GM19328 (cell line): Measurements from ENCODE around the gene PAPLN.
"Not testable (repeated sequence)": the region's sequence is repeated elsewhere in the genome, so short reads cannot be mapped to it uniquely, and the experiment has no call there.

Experiments
- ATAC-seq: cut with Tn5 transposase; IDR thresholded peaks from one replicate; pipeline ENCODE4 v1.9.1; 2021; ENCODE audit warnings: mild to moderate bottlenecking, moderate library complexity; ENCODE audit not compliant: unreplicated experiment

The PAPLN gene

GRCh38 chr14:73287071-73287470 is 49.8 kb downstream of the PAPLN start:
- ATAC-seq, result no peak

DNA sequence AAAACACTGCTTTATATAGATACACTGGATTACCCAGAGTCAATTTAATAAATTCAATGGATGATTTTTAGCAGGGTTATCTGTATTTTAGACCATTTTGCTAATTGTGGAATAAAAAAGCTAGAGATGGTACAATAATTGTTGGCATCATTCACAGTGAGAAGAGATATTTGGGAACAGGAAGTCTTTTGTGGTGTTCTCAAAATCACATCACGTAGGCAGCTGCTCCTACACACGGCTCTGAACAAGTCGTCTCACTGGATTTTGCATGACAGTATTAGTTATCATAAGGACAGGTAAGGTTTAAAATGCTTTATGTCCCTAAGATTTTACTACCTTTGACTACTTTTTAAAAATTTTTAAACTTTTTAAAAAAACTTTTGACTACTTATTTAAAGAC is 52.0 kb downstream of the PAPLN start:
- ATAC-seq, result no peak

DNA sequence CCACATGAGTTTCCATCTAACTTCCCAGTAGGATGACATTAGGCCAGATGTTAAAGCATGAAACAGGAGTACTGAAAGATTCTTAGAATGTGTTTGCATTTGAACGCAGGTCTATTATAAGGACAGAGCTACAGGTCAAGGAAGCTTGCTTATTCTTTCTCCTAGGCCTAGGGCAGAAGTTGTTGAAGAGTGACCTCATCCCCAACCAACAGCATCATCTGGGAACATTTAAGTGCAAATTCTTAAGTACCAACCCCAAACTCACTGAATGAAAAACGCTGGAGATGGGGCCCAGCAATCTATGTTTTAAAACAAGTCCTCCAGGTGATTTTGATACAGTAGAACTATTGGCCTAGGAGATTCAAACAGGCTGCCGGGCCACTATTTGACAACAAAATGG is 52.4 kb downstream of the PAPLN start:
- no peak for ATAC-seq

- ATAC-seq, result no peak
Measured at GRCh38 chr14:73290279-73290678, 53.0 kb downstream of the PAPLN start.

DNA sequence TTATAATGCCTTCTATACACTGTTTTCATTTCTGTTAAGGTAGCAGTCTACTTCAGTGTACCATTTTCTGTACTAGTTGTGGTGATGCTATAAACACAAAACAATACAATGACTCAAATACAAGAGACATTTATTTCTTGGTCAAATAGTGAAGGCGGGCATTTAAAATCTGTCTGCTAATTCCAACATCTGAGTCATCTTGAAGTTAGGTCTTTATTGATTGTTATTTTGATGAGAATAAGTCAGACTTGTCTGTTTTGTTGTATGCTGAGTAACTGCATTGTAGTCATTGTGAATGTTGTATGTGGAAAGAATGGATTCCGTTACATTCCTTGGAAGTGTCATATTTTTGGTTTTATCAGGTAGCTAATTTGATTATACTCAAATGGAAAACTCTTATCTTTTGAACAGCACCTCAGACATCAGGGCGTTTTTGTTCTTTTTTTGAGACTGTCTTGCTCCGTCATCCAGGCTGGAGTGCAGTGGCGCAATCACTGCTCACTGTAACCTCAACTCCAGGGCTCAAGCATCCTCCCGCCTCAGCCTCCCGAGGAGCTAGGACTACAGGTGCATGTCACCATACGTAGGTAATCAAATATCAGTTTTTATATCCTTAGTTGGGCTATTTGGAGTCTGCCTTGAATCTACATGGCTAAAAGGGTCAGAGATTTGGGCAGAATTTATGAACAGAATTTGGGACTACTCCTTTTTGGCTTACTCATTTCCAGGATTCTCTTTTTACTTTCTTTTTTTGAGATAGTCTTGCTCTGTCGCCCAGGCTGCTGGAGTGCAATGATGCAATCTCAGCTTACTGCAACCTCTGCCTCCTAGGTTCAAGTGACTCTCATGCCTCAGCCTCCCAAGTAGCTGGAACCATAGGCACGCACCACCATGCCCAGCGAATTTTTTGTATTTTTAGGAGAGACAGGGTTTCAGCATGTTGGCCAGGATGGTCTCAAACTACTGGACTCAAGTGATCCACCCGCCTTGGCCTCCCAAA is 56.8 kb downstream of the PAPLN start:
- ATAC-seq, result no peak

DNA sequence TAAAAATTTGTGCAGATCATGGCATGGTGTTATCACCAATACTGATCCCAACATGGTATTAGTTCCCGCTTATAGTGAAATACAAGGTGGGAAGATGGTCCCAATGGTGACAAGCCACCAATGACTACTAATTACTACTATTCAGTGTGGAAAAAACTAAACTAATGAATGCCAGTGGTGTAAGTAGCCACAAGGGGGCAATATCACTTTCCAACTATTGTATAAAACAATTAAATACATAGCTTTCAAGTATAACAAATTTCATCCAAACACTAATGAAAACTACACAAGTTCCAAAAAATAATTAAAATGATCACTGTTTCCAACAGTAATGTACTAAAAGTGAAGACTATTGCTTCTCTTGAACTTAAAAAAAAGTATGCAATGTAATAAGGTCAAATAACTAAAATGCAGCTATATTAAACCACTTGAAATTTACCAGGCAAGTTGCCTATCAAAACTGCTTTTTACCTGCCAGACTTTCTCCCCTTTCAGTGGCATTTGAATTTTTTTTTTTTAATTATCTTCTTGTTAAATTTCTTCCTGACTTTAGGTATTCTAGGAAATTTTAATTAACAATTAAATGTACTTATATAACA is 58.0 kb downstream of the PAPLN start:
- ATAC-seq, result no peak

DNA sequence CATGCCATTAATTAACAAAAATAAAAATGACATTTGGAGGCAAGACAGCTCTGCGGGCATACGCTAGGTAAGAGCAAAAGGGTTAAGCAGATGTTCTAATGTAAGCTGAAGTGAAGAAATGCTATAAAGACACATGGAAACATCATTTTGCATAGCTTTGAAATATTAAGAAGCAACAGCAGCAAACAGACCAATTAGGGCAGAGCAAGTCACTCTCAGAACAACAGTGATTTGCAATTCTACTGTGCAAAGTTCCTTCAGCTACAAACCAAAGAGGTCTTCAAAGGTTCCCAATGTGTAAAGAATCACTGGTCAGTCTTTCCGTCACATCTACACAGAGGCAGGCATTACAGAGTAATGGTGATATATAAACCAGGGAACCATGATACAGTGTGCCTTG is 68.2 kb downstream of the PAPLN start:
- no peak for ATAC-seq

DNA sequence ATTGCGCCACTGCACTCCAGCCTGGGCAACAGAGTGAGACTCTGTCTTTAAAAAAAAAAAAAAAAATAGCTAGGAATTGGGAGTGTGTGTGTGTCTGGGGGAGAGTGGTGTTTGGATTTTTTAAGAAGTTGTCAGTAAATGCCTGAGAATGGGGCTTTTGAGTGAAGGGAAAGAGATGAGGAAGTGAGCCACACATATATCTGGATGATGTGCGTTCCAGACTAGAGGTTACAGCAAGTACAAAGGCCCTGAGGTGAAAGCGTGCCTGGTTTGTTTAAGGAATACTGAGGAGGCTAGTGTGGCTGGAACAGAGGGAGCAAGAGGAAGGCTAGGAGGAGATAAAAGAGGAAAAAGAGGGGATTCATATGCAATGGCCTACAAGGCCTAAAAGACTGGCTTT is 70.0 kb downstream of the PAPLN start:
- ATAC-seq, result no peak

- ATAC-seq, result not testable (repeated sequence)
Measured at GRCh38 chr14:73309207-73309606, 71.9 kb downstream of the PAPLN start.

- ATAC-seq, result no peak
Measured at GRCh38 chr14:73311708-73312030, 74.4 kb downstream of the PAPLN start.

GRCh38 chr14:73312687-73313086 is 75.4 kb downstream of the PAPLN start:
- ATAC-seq, result no peak

DNA sequence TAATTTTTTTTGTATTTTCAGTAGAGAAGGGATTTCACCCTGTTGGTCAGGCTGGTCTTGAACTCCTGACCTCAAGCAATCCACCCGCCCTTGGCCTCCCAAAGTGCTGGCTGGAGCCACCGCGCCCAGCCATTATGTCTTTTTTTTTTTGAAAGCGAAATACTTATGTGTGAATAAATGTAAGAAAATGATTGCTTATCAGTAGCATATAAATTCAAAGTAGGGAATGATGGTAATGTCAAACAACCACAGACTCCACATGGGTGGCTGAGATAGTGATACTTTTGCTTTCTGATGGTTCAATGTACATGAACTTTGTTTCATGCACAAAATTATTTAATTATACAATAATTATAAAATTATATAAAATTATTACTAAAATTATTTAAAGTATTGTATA is 75.8 kb downstream of the PAPLN start:
- no peak for ATAC-seq

DNA sequence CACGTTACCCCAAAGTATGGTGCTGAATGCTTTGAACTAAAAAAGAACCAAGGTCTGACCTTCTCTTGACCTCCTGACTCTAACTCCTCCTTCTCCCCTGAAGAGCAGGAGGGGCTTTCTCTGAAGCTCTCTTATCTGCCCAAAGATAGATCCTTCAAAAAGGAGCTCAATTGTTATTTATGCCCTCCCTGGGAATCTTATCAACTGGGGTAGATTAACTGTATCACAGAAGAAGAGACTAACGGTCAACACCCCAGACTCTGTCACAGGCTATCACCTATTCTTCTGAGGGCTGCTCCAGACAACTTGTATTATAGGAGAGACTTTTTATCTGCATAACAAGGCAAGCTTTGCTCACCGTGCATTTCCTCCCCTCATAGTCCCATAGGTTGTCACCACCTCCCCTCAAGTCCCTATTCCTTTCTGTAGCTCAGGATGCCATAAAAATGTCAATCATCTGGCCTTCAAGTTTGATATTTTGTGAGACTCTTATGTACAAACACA is 86.6 kb downstream of the PAPLN start:
- ATAC-seq, result no peak
